Measurements from ENCODE around the gene AIRE. TPM values are rescaled to one million over a fixed set of nuclear protein-coding genes. Genes with fewer than 3 reads are reported as not detected.
A peak's percentile ranks its signal among the peaks of the same experiment; 100 is the strongest.

AIRE gene
- total RNA-seq, 1 experiment from 2014 or later = 0.09 TPM

- ATAC-seq = no peak
- CTCF ChIA-PET = interaction anchor here (0.6 to 1.9 kb wide), 2 partner anchors 33 to 125 kb away, joined by 6 read pairs; partner anchors contain the start of gene LRRC3
- Mint-ChIP-seq H3K36me3 (no peaks in the 10 kb centered on the region), H3K4me3 (no peak overlapping the region), H3K9me3 (no peaks in the 10 kb centered on the region), H3K27ac (peak overlapping the region; percentile 63; the same call in 1 of the 2 replicates), H3K27me3 (ENCODE audit: low read depth) (no peaks in the 10 kb centered on the region), H3K4me1 (no peaks in the 10 kb centered on the region)
- DNase-seq (ENCODE audit: low spot score) = no peak
- TF ChIP-seq CTCF (IDR thresholded peaks at IDR 0.05) = no peak
- TF ChIP-seq ZNF532 (CRISPR knock-in tag; IDR thresholded peaks at IDR 0.05; ENCODE audit: borderline replicate concordance) = no peak
- TF ChIP-seq STAT6 (CRISPR knock-in tag; conservative IDR thresholded peaks at IDR 0.05; ENCODE audit: low read depth) = no peak
- no peak for TF ChIP-seq AR (CRISPR knock-in tag; IDR thresholded peaks at IDR 0.05)
- no peak for TF ChIP-seq ZBTB21 (CRISPR knock-in tag; IDR thresholded peaks at IDR 0.05; ENCODE audit: borderline replicate concordance)
- no peak for TF ChIP-seq ZNF317 (CRISPR knock-in tag; IDR thresholded peaks at IDR 0.05; ENCODE audit: borderline replicate concordance, low read depth)
- TF ChIP-seq NFE2L1 (CRISPR knock-in tag; IDR thresholded peaks at IDR 0.05) = no peak
- no peak for TF ChIP-seq SP1 (CRISPR knock-in tag; conservative IDR thresholded peaks at IDR 0.05)
- TF ChIP-seq FOXP4 (CRISPR knock-in tag; IDR thresholded peaks at IDR 0.05) = no peak
- TF ChIP-seq TP53 (CRISPR knock-in tag; IDR thresholded peaks at IDR 0.05) = no peak
- no peak for TF ChIP-seq GRHL2 (CRISPR knock-in tag; IDR thresholded peaks at IDR 0.05; ENCODE audit: insufficient replicate concordance, severe bottlenecking)
- no peak for TF ChIP-seq FOXJ3 (CRISPR knock-in tag; IDR thresholded peaks at IDR 0.05; ENCODE audit: borderline replicate concordance)
- TF ChIP-seq MLX (CRISPR knock-in tag; IDR thresholded peaks at IDR 0.05) = no peak
- no peak for TF ChIP-seq CDX4 (CRISPR knock-in tag; IDR thresholded peaks at IDR 0.05; ENCODE audit: borderline replicate concordance)
- no peak for TF ChIP-seq MAX (CRISPR knock-in tag; IDR thresholded peaks at IDR 0.05)
- no peak for TF ChIP-seq CREM (CRISPR knock-in tag; IDR thresholded peaks at IDR 0.05)
- no peak for TF ChIP-seq ZNF423 (CRISPR knock-in tag; IDR thresholded peaks at IDR 0.05)
- no peak for TF ChIP-seq ZNF219 (CRISPR knock-in tag; IDR thresholded peaks at IDR 0.05; ENCODE audit: borderline replicate concordance)
- TF ChIP-seq RORB (CRISPR knock-in tag; IDR thresholded peaks at IDR 0.05) = no peak
- POLR2A ChIA-PET = no interaction called here
These were observed 44.5 kb downstream of the AIRE start for GRCh38 chr21:44329971-44330681.
